Left colon (tissue), 2 donors: Measurements from ENCODE around the gene KCNJ5. TPM values are rescaled to one million over a fixed set of nuclear protein-coding genes. Genes with fewer than 3 reads are reported as not detected.

Experiments used
- ATAC-seq: fragments of 200-7000 bp; cut with Tn5 transposase; one replicate; pipeline ENCODE4 v1.9.1; 2020; ENCODE audit warnings: mild to moderate bottlenecking, moderate library complexity
- DNase-seq, 2 donors: peaks; one replicate each; pipeline ENCODE4 v3.0.0-alpha.2; 2020
- intact Hi-C, 2 donors: fragments of 100-400 bp; cut with DNase I in 1 of 2; cut with micrococcal nuclease in 1 of 2; formaldehyde crosslinking; loops; one replicate each; pipeline versions ENCODE4 v1.11.2 to v1.14.0; 2022; cut with DNase I, micrococcal nuclease
- total RNA-seq, 2 donors: library from RNA; stranded (reverse); fragmentation: NEBNext Ultra II Directional; extraction: Animal tissue kit (Norgen Biotek cat#: 25700); gene quantifications; one replicate each; pipeline ENCODE4 v1.2.1, GENCODE V29; 2021
- donor health status: DM: no; HTN: no; CAD: no.
- donor health status: DM: yes; HTN: yes; CAD: no.

Gene KCNJ5
- total RNA-seq, 2 donors from 2014 or later: 0.12 to 0.89 TPM

DNA sequence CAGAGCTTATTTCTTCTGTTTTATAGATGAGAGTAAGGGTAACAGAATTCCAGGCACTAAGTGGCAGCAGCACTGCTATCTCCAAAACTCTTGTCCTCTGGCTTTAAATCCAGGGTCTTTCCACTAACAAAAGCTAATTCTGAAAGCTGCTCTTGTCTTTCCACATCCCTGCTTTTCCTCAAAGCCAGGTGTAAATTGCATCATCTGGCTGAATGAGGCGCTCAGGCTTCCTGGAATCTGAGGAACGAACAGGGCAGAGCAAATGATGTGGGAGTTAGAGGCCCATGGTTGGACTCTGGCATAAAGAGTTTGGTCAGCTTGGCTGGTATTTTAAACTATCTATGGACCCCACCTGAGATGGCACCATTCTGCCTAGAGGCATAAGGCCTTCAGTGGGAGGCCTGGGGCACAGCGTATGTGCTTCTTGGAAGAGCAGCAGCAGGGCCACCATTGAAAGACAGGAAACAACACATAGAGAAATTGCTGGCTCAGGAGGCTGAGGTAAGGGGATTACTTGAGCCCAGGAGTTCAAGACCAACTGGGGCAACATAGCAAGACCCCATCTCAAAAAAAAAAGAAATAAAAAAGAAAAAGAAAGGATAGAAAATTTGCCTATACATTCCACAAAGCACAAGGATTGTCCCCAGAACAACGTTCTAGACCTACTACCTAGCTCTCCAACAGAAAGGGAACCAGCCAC is 1.9 kb downstream of the KCNJ5 start:
- intact Hi-C loops: no loop called here
- DNase-seq (peak in 1 of 2 donors; percentile 5), ATAC-seq (no peak)

- DNase-seq: peak in 1 of 2 donors; percentile 1
Measured at GRCh38 chr11:128893578-128894285, 2.6 kb downstream of the KCNJ5 start.

GRCh38 chr11:128894286-128894681 is 3.1 kb downstream of the KCNJ5 start:
- intact Hi-C loops: no loop called here

More at GRCh38 chr11:128893578-128894285, 2.6 kb downstream of the KCNJ5 start:
- intact Hi-C loops: no loop called here
- no peak for ATAC-seq

GRCh38 chr11:128894685-128895084 is 3.5 kb downstream of the KCNJ5 start:
- intact Hi-C loops: no loop called here
- peak; percentile 48 to 59 for DNase-seq
- peak; percentile 89 for ATAC-seq

More at GRCh38 chr11:128894286-128894681, 3.1 kb downstream of the KCNJ5 start:
- DNase-seq (no peak), ATAC-seq (no peak)

GRCh38 chr11:128895526-128895925 is 4.4 kb downstream of the KCNJ5 start:
- no peak for ATAC-seq

DNA sequence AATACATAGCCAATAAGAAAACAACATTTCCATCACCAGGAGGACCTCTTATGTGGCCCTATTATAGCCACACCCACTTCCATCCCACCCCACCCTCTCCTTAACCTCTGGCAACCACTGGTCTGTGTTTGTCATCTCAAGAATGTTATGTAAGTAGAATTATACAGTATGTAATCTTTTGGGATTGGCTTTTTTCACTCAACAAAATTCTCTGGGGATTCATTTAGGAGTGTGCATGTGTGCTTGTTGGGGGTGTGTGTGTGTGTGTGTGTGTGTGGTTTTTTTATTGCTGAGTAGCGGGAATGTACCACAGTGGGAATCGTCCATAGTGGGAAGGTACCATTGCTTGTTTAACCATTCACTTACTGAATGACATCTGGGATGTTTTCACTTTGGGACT is 5.2 kb downstream of the KCNJ5 start:
- no peak for DNase-seq

More at GRCh38 chr11:128895526-128895925, 4.4 kb downstream of the KCNJ5 start:
- peak in 1 of 2 donors; percentile 20 for DNase-seq
- intact Hi-C loops: no loop called here

GRCh38 chr11:128897826-128898225 is 6.7 kb downstream of the KCNJ5 start:
- no peak for ATAC-seq
- intact Hi-C loops: no loop called here
- no peak for DNase-seq

More for the DNA sequence above, 5.2 kb downstream of the KCNJ5 start:
- no peak for ATAC-seq
- intact Hi-C loops: no loop called here

- no peak for DNase-seq
- ATAC-seq: no peak
- intact Hi-C loops: no loop called here
Measured at GRCh38 chr11:128898580-128899344, 7.6 kb downstream of the KCNJ5 start.

GRCh38 chr11:128900468-128900867 is 9.3 kb downstream of the KCNJ5 start:
- DNase-seq (no peak), ATAC-seq (no peak)
- intact Hi-C loops: no loop called here

GRCh38 chr11:128901653-128902514 is 10.7 kb downstream of the KCNJ5 start:
- DNase-seq (no peak), ATAC-seq (no peak)
- intact Hi-C loops: no loop called here

GRCh38 chr11:128902515-128903066 is 11.4 kb downstream of the KCNJ5 start:
- DNase-seq: no peak
- intact Hi-C loops: no loop called here
- no peak for ATAC-seq

DNA sequence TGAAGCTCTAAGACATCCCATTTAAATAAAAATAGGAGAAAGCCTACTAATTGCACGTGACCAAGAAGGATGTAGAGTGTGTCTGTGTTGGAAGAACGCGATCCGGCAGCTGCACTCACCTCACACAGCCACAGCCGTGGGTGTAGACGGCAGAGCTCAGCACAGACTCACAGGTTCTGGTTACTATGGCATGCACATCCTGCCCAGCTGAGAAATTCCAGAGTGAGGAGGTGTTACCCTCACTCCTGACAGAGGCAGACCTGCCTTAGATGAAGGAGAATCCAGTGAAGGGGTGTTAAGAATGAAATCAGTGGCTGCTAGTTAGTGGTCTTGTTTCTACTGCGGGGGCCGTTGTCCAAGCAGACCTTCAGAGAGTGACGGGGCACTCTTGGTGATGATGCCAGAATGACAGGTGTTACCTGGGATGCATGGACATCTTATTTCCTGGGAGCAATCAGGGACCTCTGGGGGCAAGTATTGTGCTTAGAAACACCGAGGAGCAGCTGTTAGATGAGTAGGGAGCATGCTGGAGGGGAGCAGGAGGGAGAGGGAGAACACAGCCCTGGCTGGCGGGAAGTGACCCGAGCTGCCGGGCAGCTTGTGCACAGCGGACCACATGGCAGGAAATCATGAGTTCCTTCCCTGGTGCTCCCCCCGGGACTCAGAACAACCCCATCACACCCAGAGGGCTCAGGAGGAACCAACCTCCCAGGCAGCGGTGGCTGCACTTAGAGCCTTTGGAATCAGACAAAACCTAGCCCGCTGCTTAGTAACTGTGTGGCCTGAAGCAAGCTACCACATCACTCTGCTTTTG is 12.3 kb downstream of the KCNJ5 start:
- intact Hi-C loops: no loop called here
- DNase-seq (peak; percentile 27 to 46), ATAC-seq (no peak)

DNA sequence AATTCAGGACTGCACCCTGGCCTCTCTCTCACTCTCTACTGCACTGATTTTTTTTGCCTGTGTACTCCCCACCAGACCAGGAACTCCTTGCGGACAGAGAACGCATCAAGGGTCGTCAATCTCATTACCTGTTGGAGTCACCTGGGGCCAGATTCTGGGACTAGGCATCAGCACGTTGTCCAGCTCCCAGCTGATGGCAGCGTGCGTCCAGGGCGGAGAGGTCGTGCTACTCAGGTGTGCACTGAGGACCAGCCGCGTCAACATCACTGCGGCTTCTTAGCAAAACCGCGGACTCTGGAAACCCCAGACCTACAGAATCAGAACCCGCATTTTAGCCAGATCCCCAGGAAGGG is 13.1 kb downstream of the KCNJ5 start:
- no peak for DNase-seq
- no peak for ATAC-seq
- intact Hi-C loops: no loop called here

DNA sequence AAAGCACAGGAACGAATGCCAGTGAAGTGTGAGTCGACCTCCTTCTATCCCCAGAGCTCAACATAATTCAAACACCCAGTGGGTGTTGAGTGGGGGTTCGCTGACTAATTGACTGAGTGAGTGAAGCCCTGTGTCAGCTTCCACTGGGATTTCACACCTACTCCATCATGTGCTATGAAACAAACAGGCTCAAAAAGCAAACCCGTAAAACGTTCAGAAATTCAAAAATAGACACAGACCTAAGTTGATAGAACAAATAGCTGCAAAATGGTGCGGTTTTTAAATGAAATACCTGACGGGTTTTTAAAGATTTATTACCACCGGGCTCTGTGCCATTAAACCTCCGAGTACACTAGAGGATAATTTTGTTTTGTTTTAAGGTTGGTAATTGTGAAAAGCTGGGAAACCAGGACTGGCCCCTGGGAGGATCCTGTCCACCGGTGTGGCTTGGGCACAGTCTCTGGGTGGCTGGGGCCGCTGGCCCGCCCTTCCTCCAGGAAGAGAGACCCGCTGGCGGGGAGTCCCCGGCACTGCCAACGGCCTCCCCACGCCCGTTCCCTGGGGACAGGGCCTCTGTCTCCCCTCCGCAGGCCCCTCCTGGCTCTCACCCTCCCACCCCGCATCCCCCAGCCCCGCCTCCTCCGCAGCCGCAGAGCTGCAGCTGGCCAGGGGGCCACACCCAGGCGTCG is 13.6 kb downstream of the KCNJ5 start:
- peak in 1 of 2 donors; percentile 48 for DNase-seq
- peak; percentile 66 for ATAC-seq
- intact Hi-C loops: no loop called here

GRCh38 chr11:128905345-128906184 is 14.4 kb downstream of the KCNJ5 start:
- intact Hi-C loops: no loop called here
- ATAC-seq: peak; percentile 73
- peak in 1 of 2 donors; percentile 52 for DNase-seq
